Spleen (tissue), 7 donors: Measurements from ENCODE around the gene ZFP30.

Source experiments
- CTCF ChIP-seq, 11 experiments: fragments of 200-600 bp in 7 of 11; fragments of 450-650 bp in 4 of 11; sonication (generic) in 4 of 11; IDR thresholded peaks in 8 of 11; conservative IDR thresholded peaks in 3 of 11; 1 replicate in 7 of 11; 2 replicates in 4 of 11; pipeline versions ENCODE4 v1.4.0 to v1.8.0; 2016 to 2021; ENCODE audit warnings: antibody characterized with exemption in 11 of 11, inconsistent platforms in 4 of 11, mild to moderate bottlenecking in 1 of 11
- POLR2A ChIP-seq, 3 donors: fragments of 450-650 bp; IDR thresholded peaks; one replicate each; pipeline ENCODE4 v1.5.1; 2017; ENCODE audit warnings: antibody characterized with exemption in 3 of 3, mild to moderate bottlenecking in 1 of 3
- donor health status: DM: no; HTN: no; CAD: no; lungs with moderate emphysema.
- donor health status: DM: no; HTN: no; CAD: no.
- donor health status: DM: no; HTN: no; CAD: no.

DNA sequence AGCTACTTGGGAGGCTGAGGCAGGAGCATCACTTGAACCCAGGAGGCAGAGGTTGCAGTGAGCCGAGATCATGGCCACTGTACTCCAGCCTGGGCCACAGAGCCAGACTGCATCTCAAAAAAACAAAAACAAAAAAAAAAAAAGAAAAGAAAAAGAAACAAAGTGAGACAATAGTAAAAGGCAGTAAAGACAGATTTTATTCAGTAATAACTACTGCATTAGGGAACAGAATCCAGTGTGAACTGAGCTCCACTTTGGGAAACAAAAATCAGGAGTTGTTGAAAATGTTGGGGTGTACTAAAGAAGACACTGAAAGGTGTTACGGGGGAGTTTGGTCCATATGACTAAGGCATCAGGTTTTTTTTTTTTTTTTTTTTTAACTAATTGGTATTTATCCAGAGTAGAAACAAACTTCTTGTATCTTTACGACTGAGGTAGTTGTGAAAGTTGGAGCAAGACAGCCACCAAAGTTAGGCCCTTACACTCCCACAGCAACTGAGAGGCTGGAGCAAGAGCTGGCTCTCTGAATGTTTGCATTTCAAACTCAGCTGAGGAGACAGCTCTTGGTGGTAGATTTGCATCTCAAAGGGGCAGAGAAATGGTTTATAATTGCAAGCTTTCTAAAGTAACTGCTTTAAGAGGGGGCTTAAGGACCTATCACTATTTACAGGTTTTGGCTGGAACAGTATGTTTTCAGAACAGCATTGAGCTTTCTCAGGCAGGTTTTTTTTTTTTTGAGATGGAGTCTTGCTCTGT is 40.1 kb upstream of the ZFP30 start:
- no peak for TF ChIP-seq CTCF (IDR thresholded peaks at IDR 0.05 in 8 of 11, conservative IDR thresholded peaks at IDR 0.05 in 3 of 11)
- no peak for TF ChIP-seq POLR2A (IDR thresholded peaks at IDR 0.05)
